GM23338 (cell line): ENCODE measurements around the gene RAP1GDS1. TPM values are rescaled to one million over a fixed set of nuclear protein-coding genes. Genes with fewer than 3 reads are reported as not detected.
A peak's percentile ranks its signal among the peaks of the same experiment; 100 is the strongest.

ENCODE experiments used
- ATAC-seq: fragments of 200-7000 bp; cut with Tn5 transposase; 3 replicates; pipeline ENCODE4 v1.9.1; 2020
- DNase-seq: peaks from one replicate; pipeline ENCODE4 v3.0.0-alpha.2; 2015; ENCODE audit warnings: low spot score
- H2AFZ ChIP-seq: fragments of 200-600 bp; sonication (generic); 2 replicates; pipeline ENCODE4 v1.8.0; 2016; ENCODE audit warnings: antibody characterized with exemption, mild to moderate bottlenecking, moderate library complexity
- H3F3A ChIP-seq: fragments of 200-600 bp; sonication (generic); replicated peaks from 2 replicates; pipeline ENCODE4 v1.8.0; 2017; ENCODE audit warnings: antibody characterized with exemption, mixed run types, low read depth
- H3K27ac ChIP-seq: fragments of 200-600 bp; sonication (generic); 2 replicates; pipeline ENCODE4 v1.6.1; 2016; ENCODE audit warnings: low read depth
- H3K27me3 ChIP-seq: fragments of 200-600 bp; sonication (generic); 2 replicates; pipeline ENCODE4 v1.8.0; 2016; ENCODE audit warnings: mild to moderate bottlenecking, mixed run types, moderate library complexity; ENCODE audit not compliant: insufficient read depth
- H3K36me3 ChIP-seq: fragments of 200-600 bp; sonication (generic); 2 replicates; pipeline ENCODE4 v1.8.0; 2016; ENCODE audit warnings: mild to moderate bottlenecking; ENCODE audit not compliant: insufficient read depth
- H3K4me1 ChIP-seq: fragments of 200-600 bp; sonication (generic); 2 replicates; pipeline ENCODE4 v1.8.0; 2016; ENCODE audit warnings: mild to moderate bottlenecking, moderate library complexity; ENCODE audit not compliant: insufficient read depth
- H3K4me2 ChIP-seq: fragments of 200-600 bp; sonication (generic); 2 replicates; pipeline ENCODE4 v1.7.1; 2017; ENCODE audit warnings: mixed run types
- H3K4me3 ChIP-seq: fragments of 200-600 bp; sonication (generic); 2 replicates; pipeline ENCODE4 v1.6.1; 2016; ENCODE audit warnings: mixed run types
- H3K79me2 ChIP-seq: fragments of 200-600 bp; sonication (generic); replicated peaks from 2 replicates; pipeline ENCODE4 v1.8.0; 2017; ENCODE audit warnings: mild to moderate bottlenecking; ENCODE audit not compliant: insufficient read depth
- H3K9me2 ChIP-seq: fragments of 200-600 bp; sonication (generic); 2 replicates; pipeline ENCODE4 v1.8.0; 2017; ENCODE audit not compliant: insufficient read depth
- H4K20me1 ChIP-seq: fragments of 200-600 bp; sonication (generic); replicated peaks from 2 replicates; pipeline ENCODE4 v1.8.0; 2017; ENCODE audit warnings: mild to moderate bottlenecking; ENCODE audit not compliant: insufficient read depth
- H3K27ac Mint-ChIP-seq: 2 replicates; pipeline ENCODE4 v1.8.0; 2020; ENCODE audit warnings: inconsistent platforms, mild to moderate bottlenecking, moderate library complexity, mixed read lengths
- H3K27me3 Mint-ChIP-seq: 3 replicates; pipeline ENCODE4 v1.8.0; 2022; ENCODE audit warnings: low read depth, mild to moderate bottlenecking, moderate library complexity, mixed read lengths, inconsistent platforms; ENCODE audit not compliant: insufficient read depth, poor library complexity
- H3K36me3 Mint-ChIP-seq: 3 replicates; pipeline ENCODE4 v1.8.0; 2021; ENCODE audit warnings: low read depth, mild to moderate bottlenecking, inconsistent platforms, moderate library complexity, mixed read lengths
- H3K4me1 Mint-ChIP-seq: 3 replicates; pipeline ENCODE4 v1.8.0; 2020; ENCODE audit warnings: mild to moderate bottlenecking, inconsistent platforms, mixed read lengths
- H3K4me3 Mint-ChIP-seq: 3 replicates; pipeline ENCODE4 v1.8.0; 2021; ENCODE audit warnings: moderate library complexity, mild to moderate bottlenecking, inconsistent platforms, mixed read lengths
- H3K9me3 Mint-ChIP-seq: 3 replicates; pipeline ENCODE4 v1.8.0; 2020; ENCODE audit warnings: moderate library complexity, mild to moderate bottlenecking, inconsistent platforms, mixed read lengths
- CREB1 ChIP-seq: fragments of 250-450 bp; sonication (Bioruptor Pico); IDR thresholded peaks from 2 replicates; pipeline ENCODE4 v1.5.0; 2020; ENCODE audit warnings: low read depth, mild to moderate bottlenecking, moderate library complexity
- CTCF ChIP-seq, 2 experiments: fragments of 200-600 bp in 1 of 2; sonication (generic) in 1 of 2; conservative IDR thresholded peaks; 2 replicates each; pipeline versions ENCODE4 v1.5.1 to v1.6.1; 2016 to 2017; ENCODE audit warnings: antibody characterized with exemption in 2 of 2, low read depth in 2 of 2, mild to moderate bottlenecking in 2 of 2, moderate library complexity in 1 of 2
- ETS1 ChIP-seq: IDR thresholded peaks from 2 replicates; pipeline ENCODE4 v1.6.1; 2016; ENCODE audit warnings: antibody characterized with exemption
- EZH2 ChIP-seq: fragments of 200-600 bp; sonication (generic); IDR thresholded peaks from one replicate; pipeline ENCODE4 v1.8.0; 2017; ENCODE audit warnings: antibody characterized with exemption, mild to moderate bottlenecking, low read depth; ENCODE audit not compliant: unreplicated experiment
- EZH2phosphoT487 ChIP-seq: fragments of 200-600 bp; sonication (generic); IDR thresholded peaks from one replicate; pipeline ENCODE4 v1.8.1; 2018; ENCODE audit warnings: antibody characterized with exemption; ENCODE audit not compliant: unreplicated experiment
- NANOG ChIP-seq: IDR thresholded peaks from 2 replicates; pipeline ENCODE4 v1.6.1; 2016; ENCODE audit warnings: antibody characterized with exemption, borderline replicate concordance
- POLR2AphosphoS5 ChIP-seq: IDR thresholded peaks from 2 replicates; pipeline ENCODE4 v1.6.1; 2016; ENCODE audit warnings: antibody characterized with exemption, low read depth
- REST ChIP-seq: IDR thresholded peaks from one replicate; pipeline ENCODE4 v1.6.1; 2018; ENCODE audit warnings: antibody characterized with exemption; ENCODE audit not compliant: unreplicated experiment
- STAT1 ChIP-seq: IDR thresholded peaks from one replicate; pipeline ENCODE4 v1.6.1; 2016; ENCODE audit warnings: antibody characterized with exemption; ENCODE audit not compliant: unreplicated experiment
- ZNF114 ChIP-seq: fragments of 250-450 bp; sonication (Bioruptor Pico); IDR thresholded peaks from 2 replicates; pipeline ENCODE4 v1.5.0; 2020; ENCODE audit warnings: mild to moderate bottlenecking, moderate library complexity
- ZNF331 ChIP-seq: fragments of 250-450 bp; sonication (Bioruptor Pico); IDR thresholded peaks from 2 replicates; pipeline ENCODE4 v1.5.0; 2020; ENCODE audit warnings: low read depth, mild to moderate bottlenecking, moderate library complexity
- ZNF462 ChIP-seq: fragments of 250-450 bp; sonication (Bioruptor Pico); IDR thresholded peaks from 2 replicates; pipeline ENCODE4 v1.5.0; 2020; ENCODE audit warnings: mild to moderate bottlenecking, moderate library complexity
- polyA plus RNA-seq: library from polyadenylated mRNA; unstranded; fragments of >200 nt; fragmentation: Nextera tagmentation; extraction: Ambion mirVana; gene quantifications from 2 replicates; pipeline ENCODE4 v1.2.1, GENCODE V29; 2016
- total RNA-seq: library from RNA; depleted of rRNA; stranded (reverse); fragments of >200 nt; shearing (Covaris generic); gene quantifications from 2 replicates; pipeline ENCODE4 v1.2.3, GENCODE V29; 2014

RAP1GDS1 gene
- total and polyA plus RNA-seq, 2 experiments from 2014 or later: 23.7 to 32.4 TPM

GRCh38 chr4:98283219-98284189, 22.3 kb downstream of the RAP1GDS1 start:
- no peak for ATAC-seq
- Mint-ChIP-seq H3K4me1 (peaks cover 20% of the 10 kb centered on the region; the same call in 2 of the 3 replicates), H3K27ac (peak overlapping the region; percentile 66; the same call in 1 of the 2 replicates)

More at GRCh38 chr4:98283219-98284189, 22.3 kb downstream of the RAP1GDS1 start:
- Mint-ChIP-seq H3K36me3 (peaks cover 17% of the 10 kb centered on the region; the same call in 2 of the 3 replicates), H3K27me3 (no peaks in the 10 kb centered on the region), H3K9me3 (peaks cover 9% of the 10 kb centered on the region; the same call in 1 of the 3 replicates), H3K4me3 (no peak overlapping the region)
- Histone ChIP-seq H3K27ac (no peak overlapping the region), H3K79me2 (peaks cover 89% of the 10 kb centered on the region), H3K36me3 (no peaks in the 10 kb centered on the region), H3K9me2 (no peaks in the 10 kb centered on the region), H4K20me1 (no peaks in the 10 kb centered on the region), H2AFZ (no peak overlapping the region), H3K4me1 (peaks cover 8% of the 10 kb centered on the region; the same call in 1 of the 2 replicates), H3F3A (no peaks in the 10 kb centered on the region), H3K27me3 (no peaks in the 10 kb centered on the region), H3K4me2 (no peak overlapping the region), H3K4me3 (no peak overlapping the region)
- no peak for DNase-seq
- TF ChIP-seq CREB1 (no peak), STAT1 (no peak), ZNF462 (no peak), EZH2phosphoT487 (no peak), CTCF (conservative IDR thresholded peaks at IDR 0.05; ENCODE audit: low read depth in 2 of 2) (no peak), REST (no peak), POLR2AphosphoS5 (no peak), ETS1 (no peak), EZH2 (no peak), NANOG (no peak), ZNF331 (no peak), ZNF114 (CRISPR knock-in tag) (no peak)
